Ectodermal cell (in vitro differentiated cells): Measurements from ENCODE around the gene CDH16.

ENCODE experiments used
- H3K27ac ChIP-seq: 2 replicates; pipeline ENCODE4 v1.7.0; 2013; ENCODE audit warnings: mild to moderate bottlenecking, low read depth, low read length; ENCODE audit not compliant: insufficient read depth, poor library complexity, severe bottlenecking
- H3K27me3 ChIP-seq: 2 replicates; pipeline ENCODE4 v1.7.0; 2013; ENCODE audit warnings: mild to moderate bottlenecking, low read length; ENCODE audit not compliant: insufficient read depth, control insufficient read depth, poor library complexity, severe bottlenecking
- H3K36me3 ChIP-seq: one replicate; pipeline ENCODE4 v1.7.0; 2013; ENCODE audit warnings: low read length; ENCODE audit not compliant: control insufficient read depth, insufficient read depth
- H3K4me1 ChIP-seq: one replicate; pipeline ENCODE4 v1.7.0; 2013; ENCODE audit warnings: low read length; ENCODE audit not compliant: control insufficient read depth, insufficient read depth
- H3K4me3 ChIP-seq: 2 replicates; pipeline ENCODE4 v1.7.0; 2013; ENCODE audit warnings: low read depth, low read length, control low read depth; ENCODE audit not compliant: insufficient read depth
- H3K9me3 ChIP-seq: 2 replicates; pipeline ENCODE4 v1.7.0; 2013; ENCODE audit warnings: mild to moderate bottlenecking, low read length, moderate library complexity; ENCODE audit not compliant: control insufficient read depth
- WGBS, 2 experiments: methylation state at CpG; one replicate each; pipeline ENCODE4 v1.1.7; 2013; ENCODE audit warnings: missing lambda C conversion rate in 2 of 2; 5-methylcytosine and 5-hydroxymethylcytosine counted together

CDH16 gene

DNA sequence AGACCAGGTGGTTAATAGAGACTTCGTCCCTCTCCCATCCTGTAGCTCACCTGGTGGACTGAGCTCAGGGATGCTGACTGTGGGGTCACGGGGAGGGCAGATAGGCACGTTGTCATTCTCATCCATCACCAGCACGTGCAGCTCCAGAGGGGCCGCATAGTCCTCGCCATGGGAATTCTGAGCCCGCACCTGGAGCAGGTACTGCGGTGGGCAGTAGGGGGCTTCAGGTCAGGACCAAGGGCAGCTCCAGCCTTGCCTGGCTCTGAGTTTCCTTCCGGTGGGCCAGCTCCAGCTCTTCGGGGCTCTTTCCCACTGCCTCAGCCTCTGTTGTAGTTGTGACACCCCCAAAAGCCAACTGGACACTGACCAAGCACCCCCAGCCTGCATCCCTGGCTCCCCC lies 5.6 kb downstream of the CDH16 start:
- 55 to 60% methylated on average over 10 of the region's 10 CpGs for WGBS, 2 experiments
- no peak overlapping the region for H3K27ac ChIP-seq
- H3K4me3 ChIP-seq = no peak overlapping the region
- no peaks in the 10 kb centered on the region for H3K4me1 ChIP-seq
- H3K9me3 ChIP-seq = no peaks in the 10 kb centered on the region
- no peaks in the 10 kb centered on the region for H3K36me3 ChIP-seq
- no peaks in the 10 kb centered on the region for H3K27me3 ChIP-seq

DNA sequence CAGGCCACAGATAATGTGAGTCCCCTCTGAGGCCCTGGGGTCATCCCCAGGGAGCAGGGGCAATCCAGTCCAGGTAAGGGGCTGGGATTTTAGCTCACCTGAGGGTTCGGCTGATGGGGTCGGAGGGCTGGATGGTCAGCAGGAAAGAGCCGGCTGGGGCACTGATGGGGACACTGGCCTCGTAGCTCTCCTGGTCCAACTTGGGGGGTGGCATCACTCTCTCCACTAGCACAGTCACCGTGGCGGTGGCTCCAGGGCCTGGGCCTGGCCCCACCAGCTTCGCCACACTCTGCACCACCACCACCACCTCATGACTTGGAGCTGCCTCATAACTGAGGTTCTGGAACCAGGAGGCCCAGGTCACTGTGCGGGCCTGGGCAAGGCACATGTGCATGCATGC lies 6.9 kb downstream of the CDH16 start:
- Histone ChIP-seq H3K36me3 (no peaks in the 10 kb centered on the region), H3K4me3 (no peak overlapping the region), H3K4me1 (no peaks in the 10 kb centered on the region), H3K27ac (no peak overlapping the region), H3K9me3 (no peaks in the 10 kb centered on the region), H3K27me3 (no peaks in the 10 kb centered on the region)
- 93 to 94% methylated on average over 8 of the region's 8 CpGs for WGBS, 2 experiments

DNA sequence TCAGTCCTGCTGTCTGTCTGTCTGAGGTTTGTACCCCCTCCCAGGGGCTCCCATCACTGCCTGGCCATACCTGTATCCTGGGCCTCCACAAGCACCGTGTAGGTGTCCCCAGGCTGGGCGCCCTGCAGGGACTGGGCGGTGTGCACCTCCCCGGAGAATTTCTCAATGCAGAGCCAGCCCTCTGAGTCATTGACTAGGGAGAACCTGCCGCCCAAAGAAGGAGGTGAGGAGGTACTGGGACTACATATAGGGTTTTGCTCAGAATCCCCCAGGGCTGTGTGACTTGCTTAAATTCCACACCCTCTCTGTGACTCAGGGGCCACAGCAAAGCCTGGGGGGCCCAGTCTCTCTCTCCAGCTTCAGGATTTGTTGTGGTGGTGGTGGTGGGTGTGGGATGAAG lies 7.6 kb downstream of the CDH16 start:
- no peaks in the 10 kb centered on the region for H3K4me1 ChIP-seq
- H3K9me3 ChIP-seq = no peaks in the 10 kb centered on the region
- no peak overlapping the region for H3K4me3 ChIP-seq
- H3K27ac ChIP-seq = no peak overlapping the region
- H3K36me3 ChIP-seq = no peaks in the 10 kb centered on the region
- WGBS, 2 experiments = 78 to 86% methylated on average over 5 of the region's 5 CpGs
- no peaks in the 10 kb centered on the region for H3K27me3 ChIP-seq

DNA sequence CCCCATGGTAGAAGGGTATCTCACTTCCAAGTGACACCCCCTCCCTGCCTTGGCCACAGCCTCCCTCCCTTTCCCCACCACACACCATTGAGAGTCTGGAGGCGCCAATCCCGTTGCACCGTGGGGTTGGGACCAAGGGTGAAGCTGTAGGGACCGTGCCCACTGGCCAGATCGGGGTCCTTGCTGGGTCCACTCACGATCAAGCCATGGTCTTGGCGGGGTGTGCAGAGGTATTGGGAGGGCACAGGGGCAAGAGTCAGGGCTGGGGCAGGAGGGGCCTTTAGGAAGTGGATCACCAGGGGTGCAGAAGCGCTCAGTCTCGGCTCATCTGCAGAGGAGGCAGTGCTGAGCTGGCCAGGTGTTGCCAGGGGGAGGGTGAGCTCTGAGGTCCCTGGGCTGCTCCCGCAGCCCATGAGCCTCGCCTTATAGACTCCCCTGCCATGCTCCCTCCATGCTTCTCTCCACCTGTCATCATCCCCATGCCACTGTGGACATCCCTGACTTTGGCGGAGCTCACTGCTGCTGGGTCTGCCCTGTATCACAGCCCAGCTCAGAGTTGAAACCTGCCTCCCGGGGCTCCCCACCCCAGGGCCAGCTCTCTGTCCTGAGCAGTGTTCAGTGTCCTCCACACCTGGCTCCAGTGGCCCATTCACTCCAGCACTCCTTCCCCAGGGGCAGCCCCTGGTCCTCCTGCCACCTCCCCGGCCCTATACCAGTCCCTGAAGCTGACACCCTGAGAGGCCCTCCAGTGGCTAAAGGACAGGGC lies 8.3 kb downstream of the CDH16 start:
- no peaks in the 10 kb centered on the region for H3K4me1 ChIP-seq
- no peaks in the 10 kb centered on the region for H3K27me3 ChIP-seq
- H3K27ac ChIP-seq = no peak overlapping the region
- H3K36me3 ChIP-seq = no peaks in the 10 kb centered on the region
- WGBS, 2 experiments = 84 to 85% methylated on average over 14 of the region's 14 CpGs
- no peaks in the 10 kb centered on the region for H3K9me3 ChIP-seq
- no peak overlapping the region for H3K4me3 ChIP-seq

DNA sequence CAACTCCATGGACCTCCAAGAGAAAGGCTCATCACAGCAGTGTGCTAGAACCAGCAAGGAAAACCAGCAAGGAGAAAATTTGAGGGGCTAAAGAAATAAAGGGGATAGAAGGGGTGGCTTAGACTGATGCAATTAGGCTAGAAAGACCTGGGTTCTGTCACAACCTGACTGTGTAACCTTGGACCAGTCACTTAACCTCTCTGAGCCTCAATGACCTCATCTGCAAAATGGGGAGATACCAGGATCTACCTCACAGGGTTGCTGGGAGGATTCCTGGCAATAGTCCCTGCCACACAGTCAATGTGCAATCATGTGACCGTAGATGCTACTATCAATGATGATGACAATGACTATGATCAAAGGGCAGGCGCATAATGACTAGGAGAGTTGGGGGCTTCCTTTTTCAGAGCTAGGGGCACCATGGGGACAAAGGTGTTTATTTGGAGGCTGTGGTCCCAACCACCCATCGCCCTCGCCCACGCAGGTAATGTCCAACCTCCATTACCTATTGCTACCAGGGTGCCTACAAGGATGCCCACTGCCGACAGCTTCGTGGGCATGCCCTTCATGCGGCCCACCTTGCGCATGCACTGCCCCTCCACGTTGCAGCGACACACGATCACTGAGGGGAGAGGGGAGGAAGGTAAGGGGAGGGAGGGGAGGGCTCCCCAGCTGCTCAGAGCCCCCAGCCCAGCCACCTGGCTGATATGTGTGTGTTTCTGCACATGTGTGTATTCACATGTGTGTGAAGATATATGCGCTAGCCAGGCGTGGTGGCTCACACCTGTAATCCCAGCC lies 9.7 kb downstream of the CDH16 start:
- no peaks in the 10 kb centered on the region for H3K4me1 ChIP-seq
- H3K27ac ChIP-seq = no peak overlapping the region
- H3K9me3 ChIP-seq = no peaks in the 10 kb centered on the region
- no peak overlapping the region for H3K4me3 ChIP-seq
- no peaks in the 10 kb centered on the region for H3K36me3 ChIP-seq
- WGBS, 2 experiments = 92% methylated on average over 14 of the region's 14 CpGs
- no peaks in the 10 kb centered on the region for H3K27me3 ChIP-seq

DNA sequence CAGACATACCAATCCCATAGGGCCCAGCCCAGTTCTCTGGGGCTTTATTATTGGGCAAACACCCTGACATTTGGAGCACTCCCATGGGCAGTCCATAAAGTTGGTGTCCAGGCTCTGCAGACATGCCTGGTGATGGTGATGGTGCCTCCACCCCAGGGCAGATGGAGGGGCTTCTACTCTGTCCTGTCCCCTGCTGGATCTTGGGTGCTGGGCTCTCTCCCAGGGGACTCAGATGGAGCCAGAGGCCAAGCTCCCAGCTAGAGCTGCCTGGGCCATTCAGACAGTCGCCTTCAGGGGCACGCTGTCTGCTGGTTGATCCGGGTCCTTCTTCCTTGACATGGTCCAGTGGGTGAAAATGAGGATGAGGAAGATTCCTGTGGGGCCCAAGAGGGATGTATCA lies 10.6 kb downstream of the CDH16 start:
- WGBS, 2 experiments = 88 to 90% methylated on average over 3 of the region's 3 CpGs

DNA sequence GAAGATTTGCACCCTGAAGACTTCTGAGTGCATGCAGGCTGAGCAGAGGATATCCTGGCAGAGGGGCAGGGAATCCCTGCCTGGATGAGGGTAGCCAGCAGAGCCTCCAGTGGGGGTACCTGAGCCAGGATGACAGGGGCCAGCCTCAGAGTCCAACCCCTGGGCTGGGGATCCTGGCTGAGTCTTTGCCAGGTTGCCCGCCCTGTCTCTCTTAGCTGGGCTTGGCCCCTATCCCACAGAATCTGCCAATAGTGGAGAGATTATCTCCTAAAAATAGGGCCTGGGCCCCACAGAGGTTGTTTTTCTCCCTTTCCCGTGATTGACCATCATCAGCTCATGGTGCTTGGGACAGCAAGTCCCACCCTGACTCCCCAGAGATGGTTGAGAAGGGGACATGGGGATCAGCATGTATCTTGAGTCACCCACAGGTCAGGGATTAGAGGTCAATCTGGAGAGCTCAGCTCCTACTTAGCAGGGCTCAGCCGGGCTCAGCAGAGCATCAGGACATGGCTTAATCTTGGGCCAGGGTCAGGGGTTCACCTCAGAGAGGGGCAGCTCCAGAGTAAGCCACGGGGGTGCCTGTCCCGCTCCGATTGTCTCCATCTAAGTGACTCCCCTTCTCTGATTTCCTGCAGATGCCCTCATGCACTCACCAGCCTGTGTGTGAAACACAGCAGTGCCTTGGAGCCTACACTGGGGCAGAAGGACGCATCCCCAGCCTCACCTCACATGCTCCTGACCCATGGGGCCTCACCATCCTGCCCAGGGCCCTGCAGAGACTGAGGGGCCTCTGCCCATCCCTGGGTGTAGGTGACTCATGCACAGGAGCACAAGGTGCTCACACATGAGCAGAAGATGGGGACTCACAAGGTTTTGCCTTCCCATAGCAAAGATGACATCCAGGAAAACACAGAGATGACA lies 11.5 kb downstream of the CDH16 start:
- Histone ChIP-seq H3K4me1 (no peaks in the 10 kb centered on the region), H3K36me3 (no peaks in the 10 kb centered on the region), H3K9me3 (no peaks in the 10 kb centered on the region), H3K4me3 (no peak overlapping the region), H3K27me3 (no peaks in the 10 kb centered on the region), H3K27ac (no peak overlapping the region)
- 80 to 85% methylated on average over 7 of the region's 7 CpGs for WGBS, 2 experiments

More for the DNA sequence above, 10.6 kb downstream of the CDH16 start:
- no peaks in the 10 kb centered on the region for H3K36me3 ChIP-seq
- H3K27me3 ChIP-seq = no peaks in the 10 kb centered on the region
- no peak overlapping the region for H3K27ac ChIP-seq
- no peaks in the 10 kb centered on the region for H3K4me1 ChIP-seq
- H3K4me3 ChIP-seq = no peak overlapping the region
- H3K9me3 ChIP-seq = no peaks in the 10 kb centered on the region

DNA sequence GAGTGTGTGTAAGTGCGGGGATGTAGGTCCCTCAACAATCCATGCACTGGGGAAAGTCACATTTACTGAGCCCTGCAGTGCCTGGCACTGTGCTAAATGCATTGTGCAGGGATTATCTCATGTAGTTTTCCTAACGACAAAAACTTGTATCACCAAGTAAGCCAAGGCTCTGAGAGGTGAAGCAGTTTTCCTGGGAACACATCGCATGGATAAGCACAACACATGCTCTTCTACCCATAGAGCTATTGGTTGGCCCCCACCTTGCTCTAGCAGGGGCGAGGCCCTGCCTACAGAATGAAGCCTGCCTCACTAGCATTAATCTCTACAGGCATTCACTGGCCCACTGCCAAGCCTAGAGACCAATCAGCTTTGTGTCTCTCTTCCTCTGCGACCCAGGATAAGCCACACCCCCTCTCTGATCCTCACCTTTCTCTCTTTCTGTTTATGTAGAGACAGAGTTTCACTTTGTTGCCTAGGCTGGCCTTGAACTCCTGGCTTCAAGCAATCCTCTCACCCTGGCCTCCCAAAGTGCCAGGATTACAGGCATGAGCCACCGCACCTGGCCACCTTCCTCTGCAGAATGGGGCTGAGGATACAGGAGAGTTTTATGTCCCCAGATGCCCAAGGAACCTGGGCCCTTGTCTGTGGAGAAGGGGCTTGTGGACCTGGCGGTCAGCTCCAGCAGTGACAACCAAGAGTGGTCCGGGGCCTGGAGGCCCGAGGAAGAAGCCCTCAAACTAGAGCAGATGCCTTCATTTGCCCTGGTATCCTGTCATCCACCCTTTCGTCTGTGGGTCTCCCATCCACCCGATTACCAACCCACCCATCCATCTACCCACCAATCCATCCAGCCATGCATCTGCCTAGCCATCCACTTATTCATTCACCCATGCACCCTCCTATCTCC lies 12.8 kb downstream of the CDH16 start:
- Histone ChIP-seq H3K4me1 (no peaks in the 10 kb centered on the region), H3K4me3 (no peak overlapping the region), H3K27me3 (no peaks in the 10 kb centered on the region), H3K36me3 (no peaks in the 10 kb centered on the region), H3K9me3 (no peaks in the 10 kb centered on the region), H3K27ac (no peak overlapping the region)
- 80 to 82% methylated on average over 11 of the region's 11 CpGs for WGBS, 2 experiments

DNA sequence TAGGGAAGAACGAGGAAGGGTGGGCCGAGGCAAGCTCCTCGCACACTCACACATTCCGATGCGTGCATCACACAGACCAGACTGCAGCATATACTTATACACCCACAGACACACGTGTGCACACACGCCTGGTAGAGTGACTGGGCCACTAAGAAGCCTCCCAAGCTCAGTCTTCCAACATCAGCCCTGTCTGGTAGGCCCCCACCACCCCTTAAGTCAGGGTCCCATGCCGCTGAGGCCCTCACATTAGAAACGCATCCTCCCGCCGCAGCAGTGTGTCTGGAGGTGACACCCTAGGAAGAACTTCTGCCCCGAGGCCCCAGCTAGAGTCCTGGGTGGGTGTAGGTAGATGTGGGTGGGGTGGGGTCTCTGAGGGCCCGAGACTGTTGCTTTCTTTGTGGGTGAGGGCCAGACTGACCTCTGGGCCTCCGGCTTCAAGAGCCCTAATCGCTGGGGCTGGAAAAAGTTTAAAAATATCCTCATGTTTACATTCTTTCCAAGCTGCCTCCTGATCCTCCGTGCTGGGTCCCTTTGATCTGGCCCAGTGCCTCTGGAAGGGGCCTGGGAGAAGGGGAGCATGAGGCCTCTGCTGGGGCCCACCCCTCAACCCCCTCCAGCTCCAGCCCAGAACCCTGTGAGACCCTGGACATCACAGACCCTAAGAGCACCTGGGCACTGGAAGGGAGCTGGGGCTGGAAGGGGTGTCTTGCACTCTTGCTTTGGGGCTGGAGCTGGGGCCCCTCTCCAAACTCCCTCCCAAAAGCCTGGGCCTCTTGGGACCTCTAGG lies 13.6 kb downstream of the CDH16 start:
- H3K36me3 ChIP-seq = no peaks in the 10 kb centered on the region
- H3K27me3 ChIP-seq = no peaks in the 10 kb centered on the region
- 88% methylated on average over 16 of the region's 16 CpGs for WGBS, 2 experiments
- no peaks in the 10 kb centered on the region for H3K9me3 ChIP-seq
- H3K4me1 ChIP-seq = no peaks in the 10 kb centered on the region
- no peak overlapping the region for H3K27ac ChIP-seq
- no peak overlapping the region for H3K4me3 ChIP-seq
